Measurements from ENCODE around the gene ADAT1. TPM values are rescaled to one million over a fixed set of nuclear protein-coding genes. Genes with fewer than 3 reads are reported as not detected.

ADAT1 gene
- total and polyA plus RNA-seq, 2 of the 13 experiments (the other 11 are each of a cell fraction or from before 2014, with no cell fraction given): 18.4 to 40.8 TPM

- TF ChIP-seq TRIM22 (IDR thresholded peaks at IDR 0.05) (no peak), CEBPB (IDR thresholded peaks at IDR 0.05; ENCODE audit: borderline replicate concordance, low read depth, low read length) (no peak), NCOA5 (CRISPR knock-in tag; IDR thresholded peaks at IDR 0.05) (no peak), ZNF160 (CRISPR knock-in tag; IDR thresholded peaks at IDR 0.05) (0 out of 2 replicates have a peak, but pooled peaks have one; percentile 75), ZFAT (CRISPR knock-in tag; conservative IDR thresholded peaks at IDR 0.05) (no peak), SMYD3 (CRISPR knock-in tag; IDR thresholded peaks at IDR 0.05) (no peak), PRDM10 (CRISPR knock-in tag; IDR thresholded peaks at IDR 0.05; ENCODE audit: low read depth) (peak; percentile 74), ZBTB25 (CRISPR knock-in tag; IDR thresholded peaks at IDR 0.05) (peak; percentile 87), GLI4 (CRISPR knock-in tag; IDR thresholded peaks at IDR 0.05; ENCODE audit: borderline replicate concordance) (peak; percentile 62; the same call in 1 of the 2 replicates), ZNF557 (CRISPR knock-in tag; IDR thresholded peaks at IDR 0.05) (no peak), MEIS1 (CRISPR knock-in tag; IDR thresholded peaks at IDR 0.05; ENCODE audit: borderline replicate concordance) (no peak), SOX6 (IDR thresholded peaks at IDR 0.05) (no peak), SOX6 (CRISPR knock-in tag; IDR thresholded peaks at IDR 0.05) (peak; percentile 73), PAX8 (CRISPR knock-in tag; IDR thresholded peaks at IDR 0.05; ENCODE audit: borderline replicate concordance) (peak; percentile 74; the same call in 1 of the 2 replicates), RCOR2 (CRISPR knock-in tag; IDR thresholded peaks at IDR 0.05) (0 out of 2 replicates have a peak, but pooled peaks have one; percentile 20), ZNF256 (CRISPR knock-in tag; conservative IDR thresholded peaks at IDR 0.05) (peak; percentile 82), PRMT3 (CRISPR knock-in tag; IDR thresholded peaks at IDR 0.05; ENCODE audit: borderline replicate concordance, low read depth) (peak; percentile 83; the same call in 1 of the 2 replicates), NFYC (CRISPR knock-in tag; IDR thresholded peaks at IDR 0.05) (no peak; the same call in 1 of the 2 replicates), SIX4 (CRISPR knock-in tag; IDR thresholded peaks at IDR 0.05) (peak; percentile 64), POLR2A (IDR thresholded peaks at IDR 0.05; ENCODE audit: insufficient read depth in 1 of 2, low read depth in 2 of 2, low read length in 2 of 2) (peak; percentile 97 to 98)
Measured at GRCh38 chr16:75647492-75648264, 24.6 kb upstream of the ADAT1 start, which contains the start of the genes KARS1 and TERF2IP (continued).
